GM04503 (cell line): ENCODE data around the gene PTPRF.
"Not testable (repeated sequence)": the region's sequence is repeated elsewhere in the genome, so short reads cannot be mapped to it uniquely, and the experiment has no call there.

Experiments used
- DNase-seq: peaks from one replicate; pipeline ENCODE4 v3.0.0-alpha.2; 2012; ENCODE audit warnings: low read depth

Gene PTPRF

DNA sequence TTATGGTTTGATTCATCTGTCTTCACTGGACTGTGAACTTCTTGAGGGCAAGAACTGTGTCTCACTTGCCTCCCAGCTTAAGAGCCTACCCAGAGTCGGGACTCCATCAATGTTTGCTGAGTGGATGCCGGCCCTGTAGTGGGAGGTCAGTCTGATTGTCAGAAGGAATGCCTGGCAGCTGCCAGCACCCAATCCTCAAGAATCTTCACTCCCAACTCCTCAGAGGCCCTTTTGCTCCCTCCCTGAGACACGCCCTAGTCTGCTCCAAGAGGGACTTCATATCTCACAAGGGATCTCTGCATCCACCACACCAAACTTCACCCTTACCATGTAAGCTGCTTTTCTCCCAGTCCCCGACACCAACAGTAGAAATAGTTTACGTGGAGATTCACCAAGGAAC, 104.0 kb downstream of the PTPRF start:
- DNase-seq = no peak

DNA sequence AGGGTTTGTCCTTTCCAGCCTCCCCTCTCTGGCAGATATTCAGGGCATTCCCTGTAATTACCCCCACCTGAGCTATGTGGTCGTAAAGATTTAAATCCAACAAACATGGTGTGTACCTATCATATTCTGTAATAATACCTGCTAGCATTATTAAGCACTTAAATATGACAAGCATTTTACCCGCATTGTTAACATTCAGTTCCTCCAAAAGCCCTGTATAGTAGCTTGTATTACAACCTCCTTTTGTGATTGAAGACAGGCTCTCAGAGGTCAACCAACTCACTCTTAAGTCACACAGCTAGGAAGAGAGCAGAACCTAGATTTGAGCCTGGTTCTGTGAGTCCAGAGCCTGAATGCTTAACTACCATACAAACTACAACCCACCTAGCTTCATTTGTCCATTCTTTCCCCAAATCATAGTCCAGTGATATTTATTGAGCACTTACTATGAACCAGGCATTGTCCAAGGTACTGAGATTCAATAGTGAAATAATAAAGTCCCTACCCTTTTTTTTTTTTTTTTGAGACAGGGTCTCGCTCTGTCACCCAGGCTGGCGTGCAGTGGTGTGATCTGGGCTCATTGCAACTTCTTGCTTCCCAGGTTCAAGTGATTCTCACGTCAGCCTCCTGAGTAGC, 105.4 kb downstream of the PTPRF start:
- DNase-seq = no peak

DNA sequence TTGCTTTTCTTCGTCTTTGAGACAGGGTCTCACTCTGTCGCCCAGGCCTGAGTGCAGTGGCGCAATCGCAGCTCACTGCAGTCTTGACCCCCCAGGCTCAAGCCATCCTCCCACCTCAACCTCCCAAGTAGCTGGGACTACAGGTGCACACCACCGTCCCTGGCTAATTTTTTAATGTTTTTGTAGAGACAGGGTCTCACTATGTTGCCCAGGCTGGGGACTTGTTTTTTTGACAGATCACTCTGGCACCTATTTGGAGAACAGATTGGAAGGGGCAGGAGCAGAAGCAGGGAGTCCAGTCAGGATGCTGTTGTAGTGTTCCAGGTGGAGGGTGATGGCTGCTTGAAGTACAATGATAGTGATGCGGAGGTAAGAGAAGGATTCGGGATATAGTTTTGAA, 106.6 kb downstream of the PTPRF start:
- no peak for DNase-seq

DNA sequence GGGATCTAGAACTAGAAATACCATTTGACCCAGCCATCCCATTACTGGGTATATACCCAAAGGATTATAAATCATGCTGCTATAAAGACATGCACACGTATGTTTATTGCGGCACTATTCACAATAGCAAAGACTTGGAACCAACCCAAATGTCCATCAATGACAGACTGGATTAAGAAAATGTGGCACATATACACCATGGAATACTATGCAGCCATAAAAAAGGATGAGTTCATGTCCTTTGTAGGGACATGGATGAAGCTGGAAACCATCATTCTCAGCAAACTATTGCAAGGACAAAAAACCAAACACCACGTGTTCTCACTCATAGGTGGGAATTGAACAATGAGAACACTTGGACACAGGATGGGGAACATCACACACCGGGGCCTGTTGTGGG, 107.7 kb downstream of the PTPRF start:
- not testable (repeated sequence) for DNase-seq

DNA sequence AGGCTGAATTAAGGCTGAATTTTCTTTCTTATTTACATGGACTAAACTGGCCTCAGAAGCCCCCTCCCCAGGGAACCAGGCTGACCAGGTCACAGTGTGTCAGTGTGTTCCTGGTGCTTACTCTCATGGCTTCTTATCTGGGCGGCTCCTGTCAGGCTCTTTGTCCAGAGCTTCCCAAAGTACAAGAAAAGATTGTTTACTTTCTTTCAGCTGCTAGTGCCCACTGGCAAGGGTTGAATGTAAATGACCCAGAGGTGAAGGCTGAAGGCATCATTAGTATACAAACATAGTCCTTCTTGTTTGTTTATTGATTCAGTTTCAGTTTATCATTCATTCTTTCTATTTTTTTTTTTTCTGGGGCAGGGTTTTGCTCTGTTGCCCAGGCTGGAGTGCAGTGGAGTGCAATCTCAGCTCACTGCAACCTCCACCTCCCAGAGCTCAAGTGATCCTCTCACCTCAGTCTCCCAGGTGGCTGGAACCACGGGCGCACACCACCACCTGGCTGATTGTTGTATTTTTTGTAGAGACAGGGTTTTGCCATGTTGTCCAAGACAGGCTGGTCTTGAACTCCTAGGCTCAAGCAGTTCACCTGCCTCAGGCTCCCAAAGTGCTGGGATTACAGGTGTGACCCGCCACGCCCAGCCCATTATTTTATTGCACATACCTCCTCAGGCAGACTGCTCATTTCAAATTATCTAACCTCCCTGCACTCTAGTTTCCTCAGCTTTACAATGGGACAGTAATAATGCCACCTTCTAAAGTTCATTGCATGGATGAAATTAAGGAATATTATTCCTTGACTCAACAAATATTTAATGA, 109.5 kb downstream of the PTPRF start:
- no peak for DNase-seq

DNA sequence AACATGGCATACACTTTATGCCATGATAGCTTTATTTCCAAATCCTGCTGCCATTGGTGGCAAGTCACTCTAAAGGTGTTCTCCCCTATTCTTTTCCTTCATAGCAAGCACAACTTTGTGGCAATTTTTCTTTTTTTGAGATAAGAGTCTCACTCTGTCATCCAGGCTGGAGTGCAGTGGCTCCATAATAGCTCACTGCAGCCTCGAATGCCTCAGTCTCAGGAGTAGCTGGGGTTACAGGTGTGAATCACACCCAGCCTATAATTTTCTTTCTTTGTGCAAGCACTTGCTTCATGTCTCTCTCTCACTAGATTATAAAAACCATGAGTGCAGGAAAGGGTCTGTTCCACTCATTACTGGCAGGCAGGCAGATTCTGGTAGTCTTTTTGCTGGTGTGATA, 113.9 kb downstream of the PTPRF start:
- DNase-seq = no peak

DNA sequence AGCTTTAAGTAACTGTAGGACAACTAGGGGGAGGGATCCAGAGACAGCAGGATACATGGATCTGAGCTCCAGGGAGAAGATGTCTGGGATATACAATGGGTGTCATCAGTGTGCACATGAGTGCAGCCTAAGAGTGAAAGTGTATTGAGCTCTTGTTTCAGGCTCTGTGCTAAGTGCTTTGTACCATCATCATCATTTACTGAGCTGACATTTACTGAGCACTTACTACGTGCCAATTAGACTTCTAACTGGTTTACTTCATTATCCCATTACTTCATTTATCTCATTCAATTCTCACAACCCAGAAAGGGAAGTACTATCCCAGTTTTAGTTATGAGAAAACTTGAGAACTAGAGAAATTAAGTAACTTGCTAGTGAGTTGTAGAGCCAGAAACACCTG, 114.8 kb downstream of the PTPRF start:
- no peak for DNase-seq

DNA sequence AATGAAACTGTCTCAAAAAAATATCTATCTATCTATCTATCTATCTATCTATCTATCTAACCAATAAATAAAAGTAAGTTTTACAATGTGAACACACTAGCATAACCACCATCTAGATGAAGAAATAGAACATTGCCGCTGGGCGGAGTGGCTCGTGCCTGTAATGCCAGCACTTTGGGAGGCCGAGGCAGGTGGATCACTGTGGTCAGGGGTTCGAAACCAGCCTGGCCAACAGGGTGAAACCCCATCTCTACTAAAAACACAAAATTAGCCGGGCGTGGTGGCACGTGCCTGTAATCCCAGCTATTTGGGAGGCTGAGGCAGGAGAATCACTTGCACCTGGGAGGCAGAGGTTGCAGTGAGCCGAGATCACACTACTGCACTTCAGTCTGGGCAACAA, 116.6 kb downstream of the PTPRF start:
- DNase-seq = not testable (repeated sequence)

DNA sequence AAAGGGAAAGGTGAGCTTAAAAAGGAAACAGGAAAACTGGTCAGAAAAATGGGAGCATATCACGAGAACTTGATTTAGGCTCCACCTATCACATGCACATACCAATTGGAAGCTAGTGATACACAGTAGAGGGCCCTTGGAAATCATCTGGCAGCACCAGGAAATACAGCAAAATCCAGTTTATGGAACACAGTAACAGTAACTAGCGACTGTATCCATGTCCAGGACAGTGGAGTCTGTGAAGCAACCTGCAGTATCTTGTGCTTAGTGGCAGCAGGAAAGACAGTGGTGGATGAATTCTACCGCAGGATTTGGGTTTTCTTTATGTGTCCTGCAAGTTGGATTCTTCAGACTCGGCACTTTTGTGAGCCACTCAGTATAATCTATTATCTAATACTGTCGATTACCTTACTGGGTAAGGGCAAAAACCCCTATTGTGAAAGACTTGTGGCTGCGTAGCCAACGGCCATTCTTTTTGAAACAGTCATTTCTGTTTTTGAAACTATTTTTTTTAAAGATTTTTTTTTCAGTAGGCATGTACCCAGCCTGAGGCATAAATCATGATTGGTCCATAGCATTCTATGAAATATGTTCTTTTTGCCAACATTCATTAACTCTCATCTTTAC, 117.7 kb downstream of the PTPRF start:
- DNase-seq = no peak

DNA sequence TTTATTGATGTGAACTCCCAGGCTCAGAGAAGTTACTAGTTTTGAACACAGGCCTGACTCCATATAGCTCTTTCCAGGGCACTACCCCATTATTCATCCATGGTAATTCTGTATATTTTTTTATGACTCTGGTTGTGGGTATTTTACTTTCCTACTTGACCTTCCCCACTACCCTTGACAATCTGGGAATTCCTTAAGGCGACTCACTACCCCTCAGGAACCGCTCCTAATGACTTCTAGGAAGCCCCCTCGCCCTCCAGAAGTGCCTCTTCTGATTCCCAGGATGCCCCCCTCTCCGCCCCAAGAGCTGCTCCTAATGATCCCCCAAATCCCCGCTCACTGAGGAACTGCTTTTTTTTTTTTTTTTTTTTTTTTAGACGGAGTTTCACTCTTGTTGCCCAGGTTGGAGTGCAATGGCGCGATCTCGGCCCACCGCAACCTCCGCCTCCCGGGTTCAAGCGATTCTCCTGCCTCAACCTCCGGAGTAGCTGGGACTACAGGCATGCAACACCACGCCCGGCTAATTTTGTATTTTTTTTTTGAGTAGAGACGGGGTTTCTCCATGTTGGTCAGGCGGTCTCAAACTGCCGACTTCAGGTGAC, 118.3 kb downstream of the PTPRF start:
- DNase-seq = no peak

DNA sequence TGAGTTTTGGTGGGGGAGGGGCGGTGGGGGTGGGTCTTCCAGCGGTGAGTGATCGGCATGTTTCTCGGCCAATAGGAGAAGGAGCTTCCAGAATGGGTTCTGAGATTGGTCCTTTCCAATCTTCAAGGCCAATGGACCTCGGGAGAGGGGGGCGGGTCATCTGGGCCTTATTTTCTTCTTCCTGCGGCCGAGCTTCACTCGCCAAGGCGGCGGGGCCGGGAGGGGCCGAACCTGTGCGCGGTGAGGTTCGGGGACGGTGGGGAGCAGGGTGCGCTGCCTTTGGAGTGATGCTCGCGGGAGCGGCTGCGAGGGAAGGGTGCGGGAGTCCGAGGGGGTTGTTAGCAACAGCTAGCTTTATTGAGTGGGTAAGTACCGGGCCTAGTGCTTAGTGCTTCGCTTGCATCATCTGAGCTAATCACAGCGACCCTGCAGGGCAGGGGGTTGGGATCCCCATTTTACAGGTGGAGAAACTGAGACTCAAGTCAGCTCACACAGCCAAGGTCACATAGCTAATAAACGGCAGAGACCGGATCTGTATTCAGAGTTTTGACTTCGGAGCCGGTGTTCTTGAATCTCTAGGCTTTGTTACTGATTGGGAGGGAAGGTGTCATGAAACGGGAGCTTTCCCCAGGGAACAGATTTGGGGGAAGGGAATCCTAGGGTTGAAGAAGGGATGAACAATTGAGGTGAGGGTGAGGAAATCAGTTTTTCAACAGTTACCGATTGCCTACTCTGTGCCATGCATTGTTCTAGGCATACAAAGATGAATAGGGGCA, 119.8 kb downstream of the PTPRF start:
- DNase-seq = peak; percentile 88

DNA sequence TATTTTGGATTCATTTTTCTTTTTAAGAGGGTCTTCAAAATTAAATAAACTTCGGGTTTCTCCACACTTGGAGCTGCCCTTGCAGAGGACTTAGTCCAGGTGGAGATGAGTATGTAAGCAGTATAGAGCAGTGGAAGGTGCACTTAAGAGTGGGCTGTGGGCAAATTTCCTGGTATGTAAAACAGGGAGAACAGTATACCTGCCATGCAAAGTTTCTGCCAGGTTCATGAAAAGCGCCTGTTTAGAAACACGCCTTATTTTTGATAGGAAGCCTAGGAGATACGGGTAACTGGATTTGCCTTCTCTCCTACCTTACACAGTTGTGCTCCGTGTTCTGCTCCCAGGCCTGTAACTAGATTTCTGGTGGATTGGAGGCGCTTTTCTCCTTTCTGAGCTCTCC, 120.5 kb downstream of the PTPRF start:
- no peak for DNase-seq

DNA sequence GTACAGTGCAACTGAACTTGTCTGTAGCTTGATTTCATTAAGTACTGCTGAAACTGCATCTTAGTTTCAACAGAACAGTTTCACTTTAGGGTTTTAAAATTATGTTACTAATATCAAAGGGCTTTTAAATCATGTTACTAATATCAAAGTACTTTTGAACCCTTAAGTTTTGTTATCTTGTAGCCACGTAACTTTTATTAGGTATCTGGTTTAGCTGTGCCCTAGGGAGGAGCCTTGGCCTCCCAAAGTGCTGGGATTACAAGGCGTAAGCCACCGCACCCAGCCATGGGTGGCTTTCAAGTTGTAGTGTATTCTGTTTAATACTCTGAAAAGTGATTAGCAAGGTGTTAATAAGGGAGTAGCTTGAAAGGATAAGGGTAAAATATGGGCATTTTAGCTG, 121.2 kb downstream of the PTPRF start:
- DNase-seq = no peak

DNA sequence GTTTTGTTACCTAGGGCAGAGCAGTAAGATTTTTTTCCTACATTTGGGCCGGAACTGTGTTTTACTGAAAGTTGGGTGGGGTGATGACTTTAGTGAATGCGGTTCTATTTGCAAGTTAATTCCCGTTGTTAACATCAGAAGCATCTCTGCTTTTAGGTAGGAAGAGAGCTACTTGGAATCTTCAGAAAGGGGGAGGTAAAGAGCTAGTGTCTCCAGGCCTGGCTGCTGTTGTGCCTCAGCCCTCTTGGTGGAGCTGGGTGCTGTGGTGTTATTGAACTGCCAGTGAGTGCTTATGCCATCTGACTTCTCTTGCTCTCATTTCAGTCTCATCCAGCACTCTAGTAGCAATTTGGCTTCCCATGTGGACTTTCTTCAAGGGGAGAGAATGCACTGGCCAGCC, 122.7 kb downstream of the PTPRF start:
- no peak for DNase-seq

DNA sequence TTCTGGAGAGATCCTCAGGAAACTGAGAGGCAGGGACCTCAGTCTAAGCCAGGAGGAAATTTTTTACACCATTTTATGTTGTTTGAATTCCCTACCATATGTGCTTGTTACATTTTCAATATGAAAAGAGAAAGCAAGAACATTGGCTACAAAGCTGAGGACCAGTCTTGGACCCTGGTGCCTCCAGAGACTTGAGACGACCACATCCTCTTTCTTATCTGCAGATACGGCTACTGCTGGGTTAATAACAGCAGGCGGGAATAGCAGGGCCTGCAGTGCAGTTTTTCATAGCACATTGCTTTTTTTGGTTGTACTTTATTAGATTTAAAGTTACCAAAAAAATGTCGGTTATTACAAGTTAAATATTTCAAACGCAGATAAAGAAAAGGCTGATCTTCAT, 123.2 kb downstream of the PTPRF start:
- no peak for DNase-seq

DNA sequence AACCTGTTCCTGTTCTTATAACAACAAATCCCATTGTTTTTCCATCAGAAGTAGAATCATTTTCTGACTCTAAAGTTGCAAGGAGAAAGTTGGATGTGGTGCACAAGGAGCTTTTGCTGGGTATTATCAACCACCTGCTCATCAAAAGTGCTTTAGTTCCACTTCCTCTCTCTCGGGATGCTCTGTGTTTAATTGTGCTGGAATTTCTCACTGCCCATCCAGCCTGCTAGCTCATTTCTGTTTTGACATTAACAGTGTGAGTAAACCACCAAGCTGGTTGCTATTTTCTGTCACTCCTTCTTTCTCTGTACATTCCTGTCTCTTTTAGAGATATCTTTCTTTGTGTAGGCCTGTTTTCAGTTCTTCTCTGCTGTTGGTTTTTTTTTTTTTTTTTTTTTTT, 125.3 kb downstream of the PTPRF start:
- no peak for DNase-seq

DNA sequence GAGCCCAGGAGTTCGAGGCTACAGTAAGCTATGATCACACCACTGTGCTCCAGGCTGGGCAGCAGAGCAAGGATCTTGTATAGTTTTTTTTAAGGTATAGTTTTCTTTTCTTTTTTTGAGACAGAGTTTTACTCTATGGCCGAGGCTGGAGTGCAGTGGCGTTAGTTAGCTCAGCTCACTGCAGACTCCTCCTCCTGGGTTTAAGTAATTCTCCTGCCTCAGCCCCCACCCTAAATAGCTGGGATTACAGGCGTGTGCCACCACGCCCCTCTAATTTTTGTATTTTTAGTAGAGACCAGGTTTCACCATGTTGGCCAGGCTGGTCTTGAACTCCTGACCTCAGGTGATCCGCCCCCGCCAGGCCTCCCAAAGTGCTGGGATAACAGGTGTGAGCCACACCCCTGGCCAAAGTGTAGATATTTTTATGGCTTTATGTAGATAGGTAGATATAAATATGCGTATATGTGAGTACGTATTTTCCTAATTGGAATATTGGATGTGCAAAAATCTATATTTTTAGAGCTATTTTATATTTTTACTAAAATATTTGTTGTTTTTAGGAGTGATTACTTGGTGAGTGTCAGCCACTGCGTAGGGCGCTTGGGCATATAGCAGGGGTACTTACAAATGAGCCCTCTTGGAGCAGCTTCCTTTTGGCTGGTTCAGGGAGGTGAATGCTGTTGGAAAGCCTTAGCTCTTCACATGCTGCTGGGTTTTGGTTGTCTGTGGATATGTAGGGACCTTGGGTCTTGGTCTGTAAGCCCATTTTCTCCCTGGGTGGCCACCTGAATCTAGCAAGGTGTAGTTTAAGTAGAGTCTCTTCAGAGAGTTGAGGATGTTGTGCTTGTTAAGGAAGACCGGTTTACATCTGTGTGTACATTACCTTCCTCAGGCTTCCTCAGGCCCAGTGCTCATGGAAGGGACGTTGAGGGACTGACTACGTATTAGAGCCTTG, 128.8 kb downstream of the PTPRF start:
- DNase-seq = no peak

DNA sequence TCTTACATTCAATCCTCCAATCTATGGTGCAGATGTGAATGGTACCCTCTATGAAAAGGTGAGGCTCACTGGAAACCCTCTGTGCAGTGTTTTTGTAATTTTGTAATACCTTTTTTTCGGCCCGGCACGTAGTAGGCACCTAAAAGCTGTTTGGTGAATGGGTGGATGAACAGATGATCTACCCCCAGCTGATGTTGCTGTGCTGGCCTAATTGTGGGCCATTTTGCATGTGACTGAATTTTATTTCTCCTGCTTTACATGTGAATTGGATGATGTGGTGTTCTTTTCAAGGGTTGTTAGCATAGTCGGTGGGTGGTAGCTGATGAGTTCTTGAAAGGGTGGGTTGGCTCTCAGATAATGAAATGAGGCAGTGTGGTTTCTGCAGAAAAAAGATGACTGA, 129.7 kb downstream of the PTPRF start:
- DNase-seq = no peak

DNA sequence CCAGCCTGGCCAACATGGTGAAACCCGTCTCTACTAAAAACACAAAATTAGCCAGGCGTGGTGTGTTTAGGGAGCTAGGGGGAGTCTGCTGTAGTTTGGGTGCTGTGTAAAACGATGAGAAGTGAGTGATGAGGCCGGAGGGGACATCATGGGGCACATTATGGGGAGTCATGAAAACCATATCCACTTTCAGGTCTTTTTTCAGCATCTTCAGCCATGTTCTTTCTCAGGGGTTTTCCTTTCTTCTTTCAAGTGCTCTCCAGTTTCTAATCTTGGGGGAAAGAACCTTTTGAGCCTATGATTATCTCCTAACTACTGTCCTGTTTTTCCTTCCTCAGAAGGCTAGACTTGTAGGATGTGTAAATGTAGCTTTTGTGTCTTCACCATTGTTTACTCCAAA, 133.7 kb downstream of the PTPRF start:
- no peak for DNase-seq

DNA sequence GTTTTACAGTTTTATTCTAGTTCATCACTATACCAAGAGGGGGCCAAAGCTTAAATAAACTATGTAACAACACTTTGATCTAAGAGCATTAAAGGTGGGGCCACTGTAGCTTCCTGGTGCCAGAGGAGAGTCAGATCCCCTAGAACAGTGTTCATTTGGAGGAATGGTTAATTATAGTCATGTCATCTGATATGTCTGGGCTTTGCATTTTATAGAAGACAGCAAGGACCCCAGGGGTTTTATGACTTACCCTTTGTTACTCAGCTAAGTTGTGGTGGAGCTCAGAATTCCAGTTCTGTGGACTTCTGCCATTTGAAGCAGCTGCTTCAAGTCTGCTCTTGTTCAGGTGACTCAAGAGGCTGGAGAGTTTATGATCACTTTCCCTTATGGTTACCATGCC, 135.9 kb downstream of the PTPRF start:
- DNase-seq = no peak

DNA sequence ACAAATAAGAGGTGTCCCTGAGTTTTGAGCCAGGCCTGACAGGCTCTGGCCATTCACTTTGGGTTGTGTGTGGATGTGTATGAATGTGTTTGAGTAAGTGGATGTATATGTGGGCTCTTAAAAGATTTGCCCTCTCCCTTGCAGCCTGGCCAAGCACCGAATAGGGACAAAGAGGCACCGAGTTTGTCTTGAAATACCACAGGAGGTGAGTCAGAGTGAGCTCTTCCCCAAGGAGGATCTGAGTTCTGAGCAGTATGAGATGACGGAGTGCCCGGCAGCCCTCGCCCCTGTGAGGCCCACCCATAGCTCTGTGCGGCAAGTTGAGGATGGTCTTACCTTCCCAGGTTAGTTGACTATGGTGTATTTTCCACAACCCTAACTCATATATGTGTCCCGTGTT, 138.3 kb downstream of the PTPRF start:
- DNase-seq = no peak
